ENCODE measurements around the gene SH3PXD2B. TPM values are rescaled to one million over a fixed set of nuclear protein-coding genes. Genes with fewer than 3 reads are reported as not detected.

SH3PXD2B gene
- total RNA-seq, 1 donor from 2014 or later, result 60.8 TPM

DNA sequence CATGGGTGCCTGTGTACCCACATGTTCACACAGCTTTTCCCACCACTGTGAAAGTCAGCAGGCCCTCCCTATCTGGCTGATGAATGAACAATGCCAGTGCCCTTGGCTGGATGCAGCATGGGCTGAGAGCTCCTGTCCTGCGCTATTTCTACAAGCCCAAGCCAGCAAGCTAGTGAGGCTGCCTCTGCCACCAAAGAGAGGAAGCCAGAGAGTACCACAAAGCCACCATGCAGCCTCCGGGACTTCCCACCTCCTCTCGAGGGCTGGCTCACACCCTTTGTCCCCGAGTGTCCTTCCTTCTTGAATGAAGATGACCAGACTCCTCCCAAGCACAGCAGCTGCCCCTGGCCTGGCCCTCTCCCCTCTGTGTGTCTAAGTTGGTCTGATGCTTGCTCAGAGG lies 76.5 kb downstream of the SH3PXD2B start:
- intact Hi-C loops (cut with DNase I), result no loop called here
- Histone ChIP-seq H3K27me3 (no peaks in the 10 kb centered on the region), H3K4me1 (no peaks in the 10 kb centered on the region), H3K9me3 (no peaks in the 10 kb centered on the region), H3K27ac (no peak overlapping the region), H3K4me3 (no peak overlapping the region), H3K36me3 (peaks cover 5 to 48% of the 10 kb centered on the region in 2 donors)
- no peak for DNase-seq (ENCODE audit: low spot score in 2 of 2)
- TF ChIP-seq, protein P1, sequence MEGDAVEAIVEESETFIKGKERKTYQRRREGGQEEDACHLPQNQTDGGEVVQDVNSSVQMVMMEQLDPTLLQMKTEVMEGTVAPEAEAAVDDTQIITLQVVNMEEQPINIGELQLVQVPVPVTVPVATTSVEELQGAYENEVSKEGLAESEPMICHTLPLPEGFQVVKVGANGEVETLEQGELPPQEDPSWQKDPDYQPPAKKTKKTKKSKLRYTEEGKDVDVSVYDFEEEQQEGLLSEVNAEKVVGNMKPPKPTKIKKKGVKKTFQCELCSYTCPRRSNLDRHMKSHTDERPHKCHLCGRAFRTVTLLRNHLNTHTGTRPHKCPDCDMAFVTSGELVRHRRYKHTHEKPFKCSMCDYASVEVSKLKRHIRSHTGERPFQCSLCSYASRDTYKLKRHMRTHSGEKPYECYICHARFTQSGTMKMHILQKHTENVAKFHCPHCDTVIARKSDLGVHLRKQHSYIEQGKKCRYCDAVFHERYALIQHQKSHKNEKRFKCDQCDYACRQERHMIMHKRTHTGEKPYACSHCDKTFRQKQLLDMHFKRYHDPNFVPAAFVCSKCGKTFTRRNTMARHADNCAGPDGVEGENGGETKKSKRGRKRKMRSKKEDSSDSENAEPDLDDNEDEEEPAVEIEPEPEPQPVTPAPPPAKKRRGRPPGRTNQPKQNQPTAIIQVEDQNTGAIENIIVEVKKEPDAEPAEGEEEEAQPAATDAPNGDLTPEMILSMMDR (IDR thresholded peaks at IDR 0.05), result no peak

DNA sequence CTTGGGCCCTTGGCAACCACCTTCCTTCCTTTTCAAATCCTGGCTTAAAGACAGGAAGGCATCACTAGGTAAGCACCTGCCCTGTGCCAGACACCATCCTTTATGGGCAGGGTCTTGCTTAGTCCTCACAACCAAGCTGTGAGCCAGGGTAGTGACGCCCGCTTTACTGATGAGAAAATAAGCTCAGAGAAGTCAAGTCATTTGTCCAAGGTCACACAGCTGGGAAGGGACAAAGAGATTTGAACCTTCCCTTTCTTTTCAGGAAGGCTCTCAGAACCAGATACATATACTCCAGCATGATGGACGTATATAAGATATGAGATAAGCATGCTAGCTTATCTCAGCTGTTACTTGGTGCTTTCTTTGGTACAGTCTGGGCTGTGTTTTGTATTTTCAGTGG lies 76.9 kb downstream of the SH3PXD2B start:
- H3K36me3 ChIP-seq, result peaks cover 5 to 52% of the 10 kb centered on the region in 2 donors
- no peak overlapping the region for H3K4me3 ChIP-seq
- no peaks in the 10 kb centered on the region for H3K4me1 ChIP-seq
- TF ChIP-seq, protein P1 (IDR thresholded peaks at IDR 0.05), result no peak
- no peaks in the 10 kb centered on the region for H3K27me3 ChIP-seq
- no peak overlapping the region for H3K27ac ChIP-seq
- no peaks in the 10 kb centered on the region for H3K9me3 ChIP-seq
- intact Hi-C loops (cut with DNase I), result no loop called here
- DNase-seq (ENCODE audit: low spot score in 2 of 2), result no peak

DNA sequence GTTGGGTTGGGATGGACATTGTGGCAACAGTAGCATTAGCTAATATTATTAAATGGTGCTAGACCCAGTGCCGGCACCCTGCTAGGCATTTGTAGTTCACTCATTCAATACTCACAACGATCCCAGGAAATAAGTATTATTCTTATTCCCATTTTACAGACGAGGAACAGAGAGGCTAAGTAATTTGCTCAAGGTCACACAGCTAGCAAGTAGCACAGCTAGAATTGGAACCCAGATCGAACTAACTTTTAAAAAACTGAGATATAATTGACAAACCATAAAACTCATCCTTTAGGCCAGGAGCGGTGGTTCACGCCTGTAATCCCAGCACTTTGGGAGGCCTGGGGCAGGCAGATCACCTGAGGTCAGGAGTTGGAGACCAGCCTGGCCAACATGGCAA lies 79.5 kb downstream of the SH3PXD2B start:
- Histone ChIP-seq H3K27ac (no peak overlapping the region), H3K9me3 (peaks cover 0 to 8% of the 10 kb centered on the region in 2 donors), H3K36me3 (peaks cover 7 to 57% of the 10 kb centered on the region in 2 donors), H3K27me3 (no peaks in the 10 kb centered on the region), H3K4me1 (no peaks in the 10 kb centered on the region), H3K4me3 (no peak overlapping the region)
- DNase-seq (ENCODE audit: low spot score in 2 of 2), result no peak
- TF ChIP-seq, protein P1 (IDR thresholded peaks at IDR 0.05), result no peak
- intact Hi-C loops (cut with DNase I), result loop anchor here (5.0 kb wide), 1 partner anchor 267 kb away; no protein-coding TSS in a partner anchor

DNA sequence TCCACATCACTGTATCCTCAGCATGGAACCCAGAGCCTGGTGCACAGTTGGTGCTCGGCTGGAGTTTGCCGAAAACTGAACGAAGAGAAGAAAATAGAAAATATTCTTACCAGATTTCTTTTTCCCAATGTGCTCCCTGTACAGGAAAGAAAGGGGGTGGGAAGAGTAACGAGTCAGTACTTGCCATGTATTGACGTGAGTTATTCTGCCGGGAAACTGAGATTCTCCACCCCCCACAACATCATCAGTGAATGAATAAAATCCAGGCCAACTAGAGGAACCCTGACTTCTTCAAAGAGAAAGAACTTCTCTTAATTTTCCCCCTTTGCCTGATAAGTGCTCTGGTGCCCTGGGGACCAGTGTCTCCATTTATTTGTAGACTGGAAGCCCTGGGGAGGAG lies 80.6 kb downstream of the SH3PXD2B start:
- H3K36me3 ChIP-seq, result peaks cover 7 to 56% of the 10 kb centered on the region in 2 donors
- H3K27me3 ChIP-seq, result no peaks in the 10 kb centered on the region
- H3K4me1 ChIP-seq, result no peaks in the 10 kb centered on the region
- intact Hi-C loops (cut with DNase I), result loop anchor here (5.0 kb wide), 1 partner anchor 266 kb away; no protein-coding TSS in a partner anchor
- H3K9me3 ChIP-seq, result peaks cover 0 to 8% of the 10 kb centered on the region in 2 donors
- DNase-seq (ENCODE audit: low spot score in 2 of 2), result no peak
- no peak overlapping the region for H3K27ac ChIP-seq
- no peak overlapping the region for H3K4me3 ChIP-seq
- TF ChIP-seq, protein P1 (IDR thresholded peaks at IDR 0.05), result no peak

DNA sequence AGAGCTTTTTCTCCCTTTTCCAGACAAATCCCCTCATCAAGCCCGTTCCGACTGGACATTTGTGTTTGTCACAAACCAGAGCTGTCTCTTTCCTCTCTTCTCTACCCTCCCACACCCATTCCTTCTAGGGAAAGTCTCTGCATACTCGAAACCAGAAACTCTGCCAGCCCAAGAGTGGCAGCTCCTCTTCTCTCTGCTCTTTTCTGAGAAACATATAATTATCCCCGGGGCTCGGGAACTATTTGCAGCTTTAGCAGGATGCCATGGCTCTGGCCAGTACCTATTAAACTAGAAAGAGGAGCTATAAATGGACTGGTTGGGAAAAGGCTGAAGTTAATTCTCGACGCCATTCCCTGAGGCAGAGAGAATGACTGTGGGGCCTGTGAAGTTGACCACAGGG lies 82.6 kb downstream of the SH3PXD2B start:
- H3K9me3 ChIP-seq, result peaks cover 0 to 8% of the 10 kb centered on the region in 2 donors
- H3K27me3 ChIP-seq, result no peaks in the 10 kb centered on the region
- H3K4me1 ChIP-seq, result no peaks in the 10 kb centered on the region
- TF ChIP-seq, protein P1 (IDR thresholded peaks at IDR 0.05), result no peak
- H3K4me3 ChIP-seq, result no peak overlapping the region
- intact Hi-C loops (cut with DNase I), result loop anchor here (5.0 kb wide), 1 partner anchor 264 kb away; no protein-coding TSS in a partner anchor
- DNase-seq (ENCODE audit: low spot score in 2 of 2), result no peak
- no peak overlapping the region for H3K27ac ChIP-seq
- H3K36me3 ChIP-seq, result peaks cover 7 to 43% of the 10 kb centered on the region in 2 donors
